IPS DF 4.7 (cell line): ENCODE measurements around the gene CD300A.

ENCODE experiments used
- DNase-seq: peaks from one replicate; pipeline ENCODE4 v3.0.0-alpha.2; 2013; ENCODE audit warnings: low spot score; ENCODE audit errors: extremely low read depth

CD300A gene

DNA sequence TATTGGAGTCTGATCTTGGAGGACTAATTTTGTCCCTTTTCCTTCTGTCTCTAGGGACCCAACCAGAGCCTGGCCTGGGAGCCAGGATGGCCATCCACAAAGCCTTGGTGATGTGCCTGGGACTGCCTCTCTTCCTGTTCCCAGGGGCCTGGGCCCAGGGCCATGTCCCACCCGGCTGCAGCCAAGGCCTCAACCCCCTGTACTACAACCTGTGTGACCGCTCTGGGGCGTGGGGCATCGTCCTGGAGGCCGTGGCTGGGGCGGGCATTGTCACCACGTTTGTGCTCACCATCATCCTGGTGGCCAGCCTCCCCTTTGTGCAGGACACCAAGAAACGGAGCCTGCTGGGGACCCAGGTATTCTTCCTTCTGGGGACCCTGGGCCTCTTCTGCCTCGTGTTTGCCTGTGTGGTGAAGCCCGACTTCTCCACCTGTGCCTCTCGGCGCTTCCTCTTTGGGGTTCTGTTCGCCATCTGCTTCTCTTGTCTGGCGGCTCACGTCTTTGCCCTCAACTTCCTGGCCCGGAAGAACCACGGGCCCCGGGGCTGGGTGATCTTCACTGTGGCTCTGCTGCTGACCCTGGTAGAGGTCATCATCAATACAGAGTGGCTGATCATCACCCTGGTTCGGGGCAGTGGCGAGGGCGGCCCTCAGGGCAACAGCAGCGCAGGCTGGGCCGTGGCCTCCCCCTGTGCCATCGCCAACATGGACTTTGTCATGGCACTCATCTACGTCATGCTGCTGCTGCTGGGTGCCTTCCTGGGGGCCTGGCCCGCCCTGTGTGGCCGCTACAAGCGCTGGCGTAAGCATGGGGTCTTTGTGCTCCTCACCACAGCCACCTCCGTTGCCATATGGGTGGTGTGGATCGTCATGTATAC, 26.5 kb upstream of the CD300A start:
- DNase-seq = no peak

DNA sequence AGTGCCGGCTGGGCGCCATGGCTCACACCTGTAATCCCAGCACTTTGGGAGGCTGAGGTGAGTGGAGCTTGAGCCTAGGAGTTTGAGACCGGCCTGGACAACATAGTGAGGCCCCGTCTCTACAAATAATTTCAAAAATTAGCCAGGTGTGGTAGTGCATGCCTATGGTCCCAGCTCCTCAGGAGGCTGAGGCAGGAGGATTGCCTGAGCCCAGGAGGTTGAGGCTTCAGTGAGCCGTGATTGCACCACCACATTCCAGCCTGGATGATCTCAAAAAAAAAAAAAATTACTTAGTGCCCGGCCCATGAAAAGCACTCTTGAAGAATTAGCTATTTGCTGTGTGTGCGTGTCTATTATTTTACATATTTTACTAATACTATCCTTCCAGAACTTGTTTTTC, 24.9 kb upstream of the CD300A start:
- DNase-seq = no peak

DNA sequence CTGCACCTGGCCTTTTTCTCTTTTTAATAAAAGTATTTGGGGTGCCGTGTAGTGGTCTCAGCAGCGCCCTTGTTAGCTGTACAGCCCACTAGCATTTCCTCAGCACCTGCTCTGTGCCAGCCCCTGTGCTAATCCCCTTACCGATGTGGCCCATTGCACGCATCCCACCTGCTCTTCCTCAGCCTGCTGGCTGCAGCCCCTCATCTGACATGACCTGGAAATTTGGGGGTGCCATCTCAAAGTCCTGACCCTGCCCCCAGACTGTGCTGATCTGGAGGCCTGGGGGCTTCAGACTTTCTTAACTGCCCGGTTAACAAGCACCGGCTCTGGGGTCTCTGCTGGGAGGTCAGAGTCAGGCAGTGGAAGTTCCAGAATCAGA, 24.2 kb upstream of the CD300A start:
- no peak for DNase-seq

DNA sequence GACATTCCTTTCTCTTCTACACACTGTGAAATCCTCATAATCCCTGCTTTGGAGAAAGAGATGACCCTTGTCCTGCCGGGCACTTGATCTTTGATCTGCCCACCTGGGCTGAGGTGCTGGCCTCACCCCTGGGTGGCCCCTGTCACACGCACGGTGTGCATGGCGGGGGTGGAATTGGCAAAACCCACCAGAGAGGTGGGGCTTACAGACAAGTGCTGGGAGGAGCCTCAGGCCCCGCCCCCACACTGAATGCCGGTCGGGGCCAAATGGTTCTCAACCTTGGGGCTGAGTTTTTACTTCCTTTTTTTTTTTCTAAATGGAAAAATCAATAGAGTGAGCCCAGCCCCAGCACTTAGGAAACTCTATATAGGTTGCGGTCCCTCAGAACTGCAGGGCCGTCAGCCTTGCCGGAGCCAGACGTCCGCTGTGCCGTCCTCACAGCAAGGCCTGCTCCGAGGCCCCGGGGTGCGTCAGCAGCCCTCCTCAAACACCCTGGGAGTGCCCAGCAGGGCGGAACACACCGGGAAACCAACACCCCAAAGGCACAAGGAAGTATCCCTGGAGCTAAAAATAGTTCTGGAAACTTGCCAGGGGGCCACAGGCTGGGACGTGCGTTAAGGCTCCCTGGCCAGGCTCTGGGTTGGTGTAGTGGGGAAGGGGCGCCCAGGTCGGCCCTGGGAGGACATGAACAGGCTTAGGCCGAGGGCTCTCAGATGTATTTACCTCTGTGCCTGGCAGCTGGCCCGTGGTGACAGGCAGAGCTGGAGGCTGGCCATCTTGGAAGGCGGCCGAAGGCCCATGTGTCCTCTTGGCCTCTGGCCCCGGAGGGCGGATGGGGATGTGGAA, 23.5 kb upstream of the CD300A start:
- no peak for DNase-seq

DNA sequence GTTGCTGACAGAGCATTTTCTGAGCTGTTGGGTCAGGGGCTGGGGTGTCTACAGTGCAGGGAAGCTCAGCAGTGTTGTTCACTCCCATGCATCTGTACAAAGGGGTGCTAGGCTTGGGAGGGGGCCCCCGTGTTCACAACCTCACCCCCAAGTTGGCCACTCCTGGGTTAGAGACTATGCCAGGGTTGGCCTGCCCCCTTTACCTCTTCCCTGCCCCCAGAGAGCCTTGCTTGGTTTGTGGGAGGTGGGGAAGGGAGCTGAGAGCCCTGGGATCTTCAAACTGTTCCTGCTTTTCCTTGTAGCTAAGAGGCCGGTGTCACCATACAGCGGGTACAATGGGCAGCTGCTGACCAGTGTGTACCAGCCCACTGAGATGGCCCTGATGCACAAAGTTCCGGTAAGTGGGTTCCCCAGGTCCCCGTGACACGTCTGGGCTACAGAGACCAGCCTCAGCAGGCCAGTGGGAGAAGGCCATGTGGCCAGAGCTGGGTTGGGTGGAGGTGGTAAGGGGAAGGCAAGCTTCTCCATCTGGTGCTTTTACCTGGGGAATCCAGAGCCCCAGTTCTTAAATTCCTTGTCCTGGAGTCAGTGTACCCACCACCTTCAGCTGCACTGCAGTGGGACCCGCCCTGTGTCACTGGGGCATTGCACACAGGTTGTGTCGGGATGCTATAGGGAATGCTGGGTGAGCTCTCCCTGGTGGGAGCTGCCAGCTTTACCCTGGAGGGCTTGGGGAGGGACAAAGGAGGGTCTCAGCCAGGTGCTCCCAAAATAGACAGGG, 22.7 kb upstream of the CD300A start:
- no peak for DNase-seq

DNA sequence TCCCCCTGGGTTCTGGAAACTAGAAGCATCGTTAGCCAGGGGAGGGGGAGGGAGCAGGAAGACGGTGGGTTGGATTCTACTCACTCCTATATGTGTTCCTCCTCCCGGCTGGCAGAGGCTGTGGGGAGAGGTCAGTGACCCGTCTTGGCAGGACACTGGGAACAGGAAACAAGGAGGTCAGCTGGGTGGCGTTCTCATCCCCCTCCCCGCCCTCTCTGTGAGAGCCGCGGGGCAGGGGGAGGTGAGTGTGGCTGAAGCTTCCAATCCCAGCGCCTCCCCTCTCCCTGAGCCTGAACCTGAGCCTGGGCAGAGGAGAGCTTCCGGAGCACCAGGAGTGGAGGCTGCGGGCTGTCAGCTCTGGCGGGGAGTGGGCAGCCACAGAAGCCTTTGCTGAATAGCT, 22.0 kb upstream of the CD300A start:
- DNase-seq = no peak

DNA sequence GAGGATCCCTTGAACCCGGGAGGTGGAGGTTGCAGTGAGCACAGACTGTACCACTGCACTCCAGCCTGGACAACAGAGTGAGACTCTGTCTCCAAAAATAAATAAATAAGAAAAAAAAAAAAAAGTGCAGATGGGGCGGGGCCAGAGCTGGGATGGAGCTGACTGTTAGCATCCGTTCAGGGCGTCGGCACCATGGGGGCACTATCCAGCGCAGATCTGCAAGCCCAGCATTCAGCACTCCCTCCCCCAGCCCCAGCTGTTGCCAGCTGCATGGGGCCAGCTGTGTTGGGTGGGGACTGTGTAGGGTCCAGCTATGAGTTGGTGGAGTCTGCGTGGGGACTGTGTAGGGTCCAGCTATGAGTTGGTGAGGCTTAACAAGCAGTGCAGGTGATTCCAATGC, 21.3 kb upstream of the CD300A start:
- no peak for DNase-seq

DNA sequence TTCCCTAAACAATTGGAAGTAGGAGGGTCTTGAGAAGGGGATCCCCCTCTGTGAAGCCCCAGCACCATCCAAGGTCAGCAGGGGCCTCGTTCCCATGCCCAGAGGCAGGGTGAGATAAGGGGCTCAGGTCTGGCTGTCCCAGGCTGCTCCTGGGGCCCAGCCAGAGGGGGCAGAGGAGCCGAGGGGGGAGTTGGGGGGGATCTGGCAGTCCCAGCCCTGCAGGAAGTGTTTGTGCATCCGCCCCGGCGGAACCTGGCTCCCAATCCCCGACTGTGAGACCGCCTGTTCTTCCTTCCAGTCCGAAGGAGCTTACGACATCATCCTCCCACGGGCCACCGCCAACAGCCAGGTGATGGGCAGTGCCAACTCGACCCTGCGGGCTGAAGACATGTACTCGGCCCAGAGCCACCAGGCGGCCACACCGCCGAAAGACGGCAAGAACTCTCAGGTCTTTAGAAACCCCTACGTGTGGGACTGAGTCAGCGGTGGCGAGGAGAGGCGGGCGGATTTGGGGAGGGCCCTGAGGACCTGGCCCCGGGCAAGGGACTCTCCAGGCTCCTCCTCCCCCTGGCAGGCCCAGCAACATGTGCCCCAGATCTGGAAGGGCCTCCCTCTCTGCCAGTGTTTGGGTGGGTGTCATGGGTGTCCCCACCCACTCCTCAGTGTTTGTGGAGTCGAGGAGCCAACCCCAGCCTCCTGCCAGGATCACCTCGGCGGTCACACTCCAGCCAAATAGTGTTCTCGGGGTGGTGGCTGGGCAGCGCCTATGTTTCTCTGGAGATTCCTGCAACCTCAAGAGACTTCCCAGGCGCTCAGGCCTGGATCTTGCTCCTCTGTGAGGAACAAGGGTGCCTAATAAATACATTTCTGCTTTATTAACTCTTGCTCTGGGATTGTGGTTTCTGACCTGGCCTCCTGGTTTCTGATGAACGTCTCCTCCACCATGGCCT, 19.6 kb upstream of the CD300A start:
- DNase-seq = no peak

DNA sequence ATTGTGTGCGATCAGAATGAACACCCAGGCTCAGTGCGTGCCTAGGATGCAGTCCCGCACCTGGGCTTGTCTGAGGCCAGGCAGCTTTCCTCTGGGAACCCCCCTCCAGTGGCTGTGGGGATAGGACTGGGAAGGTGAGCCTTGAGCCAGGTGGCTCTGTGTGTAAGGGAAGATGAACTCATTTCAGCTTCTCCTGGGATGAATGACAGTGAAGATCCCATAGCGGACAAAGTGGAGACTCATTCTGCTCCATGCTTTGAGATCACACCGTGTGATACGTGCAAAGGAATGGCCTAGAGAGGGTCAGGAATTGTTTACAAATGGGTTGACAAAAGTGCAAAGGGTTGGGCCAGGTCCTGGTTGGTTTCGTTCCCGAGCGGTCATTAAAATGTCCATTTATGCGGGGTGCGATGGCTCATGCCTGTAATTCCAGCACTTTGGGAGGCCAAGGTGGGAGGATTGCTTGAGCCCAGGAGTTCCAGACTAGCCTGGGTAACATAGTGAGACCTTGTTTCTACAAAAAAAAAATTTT, 18.7 kb upstream of the CD300A start:
- no peak for DNase-seq

DNA sequence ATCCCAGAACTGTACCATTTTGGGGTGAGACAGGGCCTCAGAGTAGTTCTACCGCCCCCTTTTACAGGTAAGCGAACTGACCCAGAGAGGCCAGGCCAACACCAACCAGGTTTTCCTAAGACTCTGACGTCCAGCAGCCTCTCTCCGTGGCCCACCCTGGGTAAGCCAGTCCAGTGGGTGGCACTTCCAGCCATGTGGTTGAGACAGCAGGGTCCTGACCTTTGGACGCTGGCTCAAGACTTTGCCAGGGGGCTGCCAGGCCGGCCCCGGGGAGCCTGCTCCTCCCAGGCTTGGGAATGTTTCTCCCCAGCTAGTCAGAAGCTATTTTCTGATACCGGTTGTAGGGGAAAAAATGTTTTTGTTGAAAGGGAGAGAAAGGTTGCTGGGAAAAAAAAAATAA, 17.7 kb upstream of the CD300A start:
- no peak for DNase-seq

DNA sequence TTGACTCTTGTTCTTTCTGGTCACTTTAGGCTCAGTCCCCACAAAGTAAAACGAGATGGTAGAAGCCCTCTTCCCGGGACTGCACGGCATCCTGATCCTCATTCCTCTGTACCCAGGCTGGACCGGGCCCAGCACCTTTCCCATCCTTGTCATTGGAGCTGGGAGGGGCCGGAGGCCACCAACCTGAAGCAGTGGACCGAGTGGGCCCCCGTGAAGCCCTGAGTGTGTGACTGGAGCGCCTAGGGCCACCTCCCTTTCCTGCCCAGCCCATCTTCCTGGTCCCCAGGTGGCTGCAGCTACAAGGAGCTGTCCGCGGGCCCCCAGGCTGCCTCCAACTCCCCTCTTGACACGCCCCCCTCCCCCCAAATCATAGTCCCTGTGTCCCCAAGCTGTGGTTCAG, 17.1 kb upstream of the CD300A start:
- no peak for DNase-seq

DNA sequence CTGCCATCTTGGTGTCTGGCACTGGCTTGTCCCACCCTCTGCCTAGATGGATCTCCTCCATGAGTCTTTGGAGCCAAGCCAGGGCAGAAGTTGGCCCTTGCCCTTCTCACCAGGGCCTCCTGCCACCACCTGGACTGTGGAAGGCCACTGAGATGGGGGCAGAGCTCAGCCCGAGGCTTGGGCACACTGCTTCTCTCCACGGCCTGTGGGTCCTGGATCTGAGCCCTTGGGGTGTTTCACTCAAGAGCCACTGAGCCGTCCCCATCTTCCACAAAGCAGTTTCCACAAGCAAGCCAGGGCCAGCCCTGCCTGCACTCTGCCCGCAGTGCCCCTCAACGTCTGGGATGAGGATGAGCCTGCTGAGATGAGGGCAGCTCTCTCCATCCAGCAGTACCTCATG, 16.7 kb upstream of the CD300A start:
- DNase-seq = no peak

DNA sequence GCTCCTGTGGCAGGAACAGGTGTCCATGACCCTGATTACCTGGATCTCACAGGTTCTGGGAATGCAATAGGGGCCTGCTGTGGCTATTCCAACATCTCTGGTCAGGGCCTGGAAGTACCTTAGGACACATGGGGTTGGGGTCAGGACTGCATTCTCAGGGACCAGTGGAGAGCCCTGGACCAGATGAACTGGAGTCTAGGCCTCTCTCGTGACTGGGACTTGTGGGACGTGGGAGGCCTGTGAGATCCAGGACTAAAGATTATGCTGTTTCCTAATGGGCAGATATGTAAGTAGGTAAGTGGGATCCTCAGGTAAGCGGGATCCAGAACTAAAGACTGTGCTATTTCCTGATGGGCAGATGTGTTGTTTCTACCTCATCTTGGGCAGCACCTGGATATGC, 16.2 kb upstream of the CD300A start:
- DNase-seq = no peak

DNA sequence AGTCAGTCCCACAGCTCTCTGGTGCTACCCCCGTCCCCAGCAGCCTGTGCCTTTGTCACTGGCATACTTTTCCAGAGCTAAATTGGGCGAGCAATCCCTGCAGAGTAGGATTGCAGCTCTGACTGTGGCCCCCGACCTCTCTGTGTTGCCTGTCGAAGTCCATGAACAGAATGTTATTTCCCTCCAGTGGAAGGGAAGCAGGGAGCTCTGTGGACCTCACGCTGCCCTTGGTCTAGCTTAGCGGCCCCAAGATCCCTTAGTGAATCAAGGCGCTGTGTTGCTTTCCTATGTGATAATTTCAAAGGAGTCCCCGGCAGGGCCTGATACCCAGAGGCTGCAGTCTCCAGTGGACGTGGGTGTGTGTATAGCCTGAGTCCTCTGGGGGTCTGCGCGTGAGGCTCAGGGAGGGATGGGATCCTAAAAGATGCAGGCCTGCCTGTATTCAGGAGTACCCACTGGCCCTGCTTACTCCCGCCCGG, 15.5 kb upstream of the CD300A start:
- DNase-seq = no peak

DNA sequence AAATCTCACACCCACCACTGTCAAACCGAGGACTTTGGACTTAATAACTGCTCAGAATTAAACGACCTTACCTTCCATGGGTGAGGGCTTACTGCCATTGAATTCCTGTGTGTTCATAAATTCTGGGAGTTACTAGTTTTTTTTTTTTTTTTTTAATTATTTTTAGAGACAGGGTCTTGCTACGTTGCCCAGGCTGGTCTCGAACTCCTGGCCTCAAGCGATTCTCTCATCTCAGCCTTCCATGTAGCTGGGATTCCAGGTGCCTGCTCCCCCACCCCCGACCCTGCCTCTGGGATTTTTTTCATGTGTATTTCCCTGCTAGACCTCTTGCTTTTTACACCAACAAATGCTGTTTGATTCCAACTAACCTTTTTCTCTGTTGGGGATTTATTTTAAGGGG, 14.9 kb upstream of the CD300A start:
- DNase-seq = no peak

DNA sequence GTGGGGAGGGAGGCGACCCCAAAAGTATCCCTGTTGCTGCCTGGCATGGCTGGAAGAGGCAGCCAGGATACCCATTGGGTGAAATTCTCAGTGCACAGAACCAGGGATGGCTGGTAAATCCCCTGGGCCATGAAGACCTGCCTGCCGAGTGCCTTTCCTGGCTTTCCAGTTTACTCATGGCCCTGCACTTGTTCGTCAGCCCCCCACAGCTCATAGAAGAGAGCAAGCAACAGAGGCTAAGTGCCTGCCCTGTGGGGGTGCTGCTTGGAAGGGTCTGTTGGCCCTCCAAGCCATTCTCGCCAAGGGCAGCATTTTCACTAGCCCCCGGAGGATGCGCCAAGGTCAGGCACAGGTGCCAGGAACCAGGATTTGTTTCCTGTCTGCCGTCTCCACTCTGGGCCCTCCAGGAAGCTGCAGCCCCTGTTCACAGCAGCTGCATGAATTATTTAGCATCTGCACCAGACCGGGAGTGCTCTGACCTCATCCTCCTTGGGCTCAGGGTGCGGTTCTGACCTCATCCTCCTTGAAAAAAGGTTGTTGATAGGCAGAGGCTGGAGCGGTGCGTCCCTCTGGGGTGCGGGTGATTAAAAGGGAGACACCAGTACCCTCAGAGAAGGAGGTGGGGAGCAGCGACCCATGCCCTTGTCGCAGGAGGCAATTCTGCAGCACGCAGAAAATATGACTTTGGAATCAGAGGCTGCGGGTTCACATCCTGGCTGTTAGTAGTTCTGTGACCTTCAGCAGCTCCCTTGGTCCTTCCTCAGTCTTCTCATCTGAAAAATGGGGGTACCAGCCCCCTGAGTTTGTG, 14.2 kb upstream of the CD300A start:
- DNase-seq = no peak

DNA sequence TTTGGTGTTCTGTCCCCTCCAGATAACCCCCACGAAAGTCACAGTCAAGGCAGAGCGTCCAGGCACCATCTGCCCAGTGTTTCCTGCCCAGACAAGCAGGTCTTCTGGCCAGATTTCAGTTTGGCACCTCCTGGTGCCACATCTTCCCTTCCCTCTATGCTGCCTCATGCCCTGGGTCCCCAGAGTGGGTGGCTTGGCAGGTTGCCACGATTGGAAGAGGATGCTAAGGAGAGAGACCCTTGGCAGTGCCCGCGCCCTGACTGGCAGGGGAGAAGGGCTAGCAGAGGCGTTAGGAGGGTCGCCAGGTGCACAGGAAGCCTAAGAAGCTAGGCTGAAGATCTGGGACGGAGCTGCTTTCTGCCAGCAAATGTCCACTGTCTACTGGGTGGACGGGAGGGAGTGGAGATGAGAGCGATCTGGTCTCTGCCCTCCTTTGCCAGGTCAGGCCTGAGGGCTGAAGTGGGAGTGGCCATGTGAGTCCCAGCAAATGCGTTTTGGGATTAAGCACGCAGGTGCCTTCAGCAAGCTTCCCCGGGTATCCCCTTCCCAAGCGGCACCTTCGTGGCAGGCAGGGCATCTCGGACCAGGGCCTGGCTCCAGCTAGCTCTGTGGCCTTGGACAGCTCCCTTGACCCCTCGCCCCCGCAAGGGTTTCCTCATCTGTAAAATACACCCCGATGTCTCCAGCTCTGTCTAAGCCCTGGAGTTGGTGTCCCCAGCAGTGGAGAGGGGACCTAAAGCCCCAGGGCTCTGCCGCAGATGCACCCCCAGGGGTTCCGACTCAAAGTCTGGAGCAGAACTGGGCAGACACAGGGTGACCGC, 13.4 kb upstream of the CD300A start:
- no peak for DNase-seq

DNA sequence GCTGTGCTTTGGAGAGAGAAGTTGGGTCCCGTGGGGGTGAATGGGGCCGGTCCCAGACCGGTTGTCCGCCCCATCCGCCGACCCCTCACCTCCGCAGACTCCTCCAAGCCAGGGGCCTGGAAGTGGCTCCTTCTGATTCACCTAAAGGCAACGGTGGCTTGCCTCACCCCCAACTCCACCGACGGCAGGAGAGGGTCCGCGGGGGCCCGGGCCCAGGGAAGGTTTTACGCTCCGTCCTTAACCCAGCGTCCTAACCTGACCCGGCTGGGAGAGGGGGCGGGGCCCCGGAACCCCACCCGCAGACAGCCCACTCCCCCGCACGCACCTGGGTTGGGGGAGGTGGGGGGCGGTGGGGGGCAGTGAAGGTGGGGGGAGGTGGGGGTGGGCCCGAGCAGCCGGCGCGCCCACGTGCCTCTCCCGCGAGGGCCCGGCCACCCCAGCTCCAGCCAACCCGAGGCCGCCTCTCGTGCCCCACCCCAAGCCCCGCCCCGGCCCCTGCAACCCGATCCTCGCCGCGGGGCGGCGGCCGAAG, 12.7 kb upstream of the CD300A start:
- no peak for DNase-seq
